BE2C (cell line): ENCODE results near the gene IL17C.

Experiments
- DNase-seq: peaks from one replicate; pipeline ENCODE4 v3.0.0-alpha.2; 2020
- H3K27me3 ChIP-seq: fragments of 250-450 bp; sonication (Bioruptor Pico); 2 replicates; pipeline ENCODE4 v1.5.1; 2020; ENCODE audit warnings: mild to moderate bottlenecking
- H3K36me3 ChIP-seq: fragments of 250-450 bp; sonication (Bioruptor Pico); 2 replicates; pipeline ENCODE4 v1.5.1; 2020; ENCODE audit warnings: mild to moderate bottlenecking
- H3K4me1 ChIP-seq: fragments of 250-450 bp; sonication (Bioruptor Pico); 2 replicates; pipeline ENCODE4 v1.5.1; 2020
- H3K4me3 ChIP-seq: 2 replicates; pipeline ENCODE4 v1.5.1; 2011; ENCODE audit warnings: low read depth, low read length
- H3K9me3 ChIP-seq: fragments of 250-450 bp; sonication (Bioruptor Pico); 2 replicates; pipeline ENCODE4 v1.5.1; 2020
- TF ChIP-seq, protein P1 (sequence below): IDR thresholded peaks from 2 replicates; pipeline ENCODE4 v1.5.1; 2012; ENCODE audit warnings: mild to moderate bottlenecking, low read depth, low read length

The IL17C gene

DNA sequence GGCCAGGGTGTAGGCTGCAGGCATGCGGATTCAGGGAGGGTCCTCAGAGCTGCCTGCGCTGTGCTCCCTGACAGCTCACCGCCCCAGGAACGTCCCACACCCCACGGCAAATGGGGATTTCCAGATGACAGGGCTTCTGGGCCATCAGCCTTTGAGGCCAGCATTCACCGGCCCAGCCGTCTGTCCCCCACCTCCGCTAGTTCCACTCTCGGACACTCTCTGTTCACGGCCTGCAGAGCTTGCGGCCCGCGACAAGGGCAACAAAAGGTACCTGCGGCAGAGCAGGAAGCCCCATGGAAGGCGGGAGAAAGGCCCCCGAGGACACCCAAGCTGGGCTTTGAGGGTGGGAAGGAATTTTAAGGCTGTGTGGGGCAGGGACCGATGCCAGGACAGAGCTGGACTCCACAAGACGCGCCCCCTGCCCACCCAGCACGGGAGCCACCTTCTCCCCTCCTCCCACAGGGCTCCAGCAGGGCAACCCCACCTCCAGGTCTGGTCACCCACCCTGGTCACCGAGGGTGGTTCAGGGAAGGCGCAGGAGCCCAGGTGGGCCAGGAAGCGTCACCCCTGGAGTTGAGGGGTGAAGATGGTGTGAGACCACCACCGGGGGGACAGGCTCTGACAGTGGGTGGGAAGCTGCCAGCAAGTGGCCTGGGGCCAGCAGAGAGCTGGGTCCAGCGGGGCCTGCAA, 18.1 kb downstream of the IL17C start:
- Histone ChIP-seq H3K27me3 (no peaks in the 10 kb centered on the region), H3K36me3 (peaks cover 16% of the 10 kb centered on the region), H3K4me3 (no peak overlapping the region), H3K9me3 (no peaks in the 10 kb centered on the region), H3K4me1 (no peaks in the 10 kb centered on the region)
- TF ChIP-seq, protein P1, sequence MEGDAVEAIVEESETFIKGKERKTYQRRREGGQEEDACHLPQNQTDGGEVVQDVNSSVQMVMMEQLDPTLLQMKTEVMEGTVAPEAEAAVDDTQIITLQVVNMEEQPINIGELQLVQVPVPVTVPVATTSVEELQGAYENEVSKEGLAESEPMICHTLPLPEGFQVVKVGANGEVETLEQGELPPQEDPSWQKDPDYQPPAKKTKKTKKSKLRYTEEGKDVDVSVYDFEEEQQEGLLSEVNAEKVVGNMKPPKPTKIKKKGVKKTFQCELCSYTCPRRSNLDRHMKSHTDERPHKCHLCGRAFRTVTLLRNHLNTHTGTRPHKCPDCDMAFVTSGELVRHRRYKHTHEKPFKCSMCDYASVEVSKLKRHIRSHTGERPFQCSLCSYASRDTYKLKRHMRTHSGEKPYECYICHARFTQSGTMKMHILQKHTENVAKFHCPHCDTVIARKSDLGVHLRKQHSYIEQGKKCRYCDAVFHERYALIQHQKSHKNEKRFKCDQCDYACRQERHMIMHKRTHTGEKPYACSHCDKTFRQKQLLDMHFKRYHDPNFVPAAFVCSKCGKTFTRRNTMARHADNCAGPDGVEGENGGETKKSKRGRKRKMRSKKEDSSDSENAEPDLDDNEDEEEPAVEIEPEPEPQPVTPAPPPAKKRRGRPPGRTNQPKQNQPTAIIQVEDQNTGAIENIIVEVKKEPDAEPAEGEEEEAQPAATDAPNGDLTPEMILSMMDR, result no peak
- no peak for DNase-seq

DNA sequence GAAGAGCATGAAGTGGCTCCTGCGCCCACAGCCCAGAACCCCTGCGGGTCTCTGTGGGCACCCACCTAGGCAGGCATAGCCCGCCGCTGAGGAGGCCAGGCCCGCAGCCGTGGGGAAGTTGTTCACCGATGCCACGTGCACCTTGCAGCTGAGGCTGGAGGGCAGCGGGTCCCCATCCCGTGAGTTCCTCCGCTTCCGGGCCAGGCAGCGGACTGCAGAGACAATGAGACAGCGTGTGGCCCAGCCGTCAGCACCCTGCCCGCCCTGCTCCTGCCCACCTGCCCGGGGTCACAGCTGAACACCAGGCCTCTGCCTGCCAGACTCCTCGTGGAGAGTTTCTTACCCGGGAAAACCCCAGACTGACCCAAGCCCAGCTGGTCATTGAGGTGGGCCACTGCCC, 19.0 kb downstream of the IL17C start:
- no peaks in the 10 kb centered on the region for H3K4me1 ChIP-seq
- TF ChIP-seq, protein P1, result no peak
- no peaks in the 10 kb centered on the region for H3K9me3 ChIP-seq
- peaks cover 16% of the 10 kb centered on the region for H3K36me3 ChIP-seq
- H3K4me3 ChIP-seq, result no peak overlapping the region
- DNase-seq, result no peak
- no peaks in the 10 kb centered on the region for H3K27me3 ChIP-seq

DNA sequence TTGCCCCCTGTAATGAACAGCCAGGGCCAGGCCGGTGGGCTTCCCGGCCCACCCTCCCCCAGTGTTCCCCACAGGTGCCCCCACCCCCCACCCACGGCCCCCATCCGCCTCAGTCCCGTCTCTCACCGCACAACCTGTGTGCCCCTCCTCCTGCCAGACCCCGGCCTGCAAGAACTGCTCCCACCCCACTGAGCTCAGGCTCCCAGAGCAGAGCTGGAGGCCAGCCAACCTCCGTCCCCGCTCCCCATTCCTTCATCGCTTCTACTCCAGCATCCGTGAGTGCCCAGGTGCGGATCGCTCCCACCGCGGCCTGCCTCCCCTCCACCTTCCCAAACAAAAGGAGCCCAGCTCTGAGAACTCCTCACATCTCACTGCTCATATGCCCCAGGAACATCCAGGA, 20.3 kb downstream of the IL17C start:
- TF ChIP-seq, protein P1, result no peak
- H3K27me3 ChIP-seq, result no peaks in the 10 kb centered on the region
- no peaks in the 10 kb centered on the region for H3K9me3 ChIP-seq
- DNase-seq, result no peak
- no peak overlapping the region for H3K4me3 ChIP-seq
- H3K4me1 ChIP-seq, result no peaks in the 10 kb centered on the region
- H3K36me3 ChIP-seq, result peaks cover 16% of the 10 kb centered on the region

GRCh38 chr16:88659160-88659559, 20.8 kb downstream of the IL17C start:
- TF ChIP-seq, protein P1, result no peak
- H3K27me3 ChIP-seq, result no peaks in the 10 kb centered on the region
- DNase-seq, result no peak
- no peaks in the 10 kb centered on the region for H3K9me3 ChIP-seq
- H3K4me1 ChIP-seq, result no peaks in the 10 kb centered on the region; the same call in 1 of the 2 replicates
- peaks cover 16% of the 10 kb centered on the region for H3K36me3 ChIP-seq
- H3K4me3 ChIP-seq, result no peak overlapping the region

DNA sequence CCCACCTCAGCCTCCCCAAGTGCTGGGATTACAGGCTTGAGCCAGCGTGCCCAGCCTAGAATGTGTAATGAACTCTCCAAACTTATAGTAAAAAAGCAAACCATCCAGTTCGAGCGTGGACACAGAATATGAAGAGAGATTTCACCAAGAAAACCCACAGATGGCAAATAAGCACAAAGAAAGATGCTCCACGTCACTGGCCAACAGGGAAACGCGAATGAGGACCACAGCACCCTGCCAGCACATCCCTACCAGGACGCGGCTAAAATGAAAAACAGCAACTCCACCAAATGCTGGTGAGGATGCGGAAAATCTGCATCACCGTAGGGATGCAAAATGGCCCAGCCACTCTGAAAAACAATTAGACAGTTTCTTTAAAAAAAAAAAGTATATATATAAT, 23.1 kb downstream of the IL17C start:
- no peak for DNase-seq
- H3K9me3 ChIP-seq, result no peaks in the 10 kb centered on the region
- peaks cover 6% of the 10 kb centered on the region; the same call in 1 of the 2 replicates for H3K36me3 ChIP-seq
- H3K4me1 ChIP-seq, result no peaks in the 10 kb centered on the region; the same call in 1 of the 2 replicates
- no peak overlapping the region; the same call in 1 of the 2 replicates for H3K4me3 ChIP-seq
- H3K27me3 ChIP-seq, result no peaks in the 10 kb centered on the region
- TF ChIP-seq, protein P1, result no peak

DNA sequence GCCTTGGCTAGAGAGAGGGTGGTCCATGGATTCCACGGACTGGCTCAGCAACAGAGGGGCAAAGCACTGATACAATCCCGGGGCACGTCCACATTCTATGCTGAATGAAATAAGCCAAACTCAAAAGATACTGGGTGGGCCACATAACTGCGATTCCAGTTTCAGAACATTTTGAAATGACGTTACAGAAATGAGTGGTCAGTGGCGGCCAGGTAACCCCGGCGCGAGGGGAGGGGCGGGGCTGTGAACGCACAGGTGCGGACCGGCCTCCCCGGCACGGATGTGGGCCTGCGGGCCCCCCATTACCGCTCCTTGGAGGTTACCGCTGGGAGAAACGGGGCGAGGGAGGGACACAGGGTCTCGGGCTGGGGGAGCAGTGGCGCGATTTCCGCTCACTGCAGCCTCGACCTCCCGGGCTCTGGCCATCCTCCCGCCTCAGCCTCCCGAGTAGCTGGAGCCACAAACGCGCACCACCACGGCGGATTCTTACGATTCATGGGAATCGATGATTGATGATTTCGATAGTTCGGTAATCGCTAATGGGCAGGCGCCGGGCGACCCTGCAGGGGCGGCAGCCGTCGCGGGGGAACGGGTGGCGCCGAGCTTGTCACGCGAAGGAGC, 24.0 kb downstream of the IL17C start:
- Histone ChIP-seq H3K4me3 (peak overlapping the region; percentile 85), H3K36me3 (peaks cover under 1% of the 10 kb centered on the region; the same call in 1 of the 2 replicates), H3K4me1 (no peaks in the 10 kb centered on the region; the same call in 1 of the 2 replicates), H3K27me3 (no peaks in the 10 kb centered on the region), H3K9me3 (no peaks in the 10 kb centered on the region)
- TF ChIP-seq, protein P1, result no peak
- DNase-seq, result no peak
